Gastrocnemius medialis (tissue), 4 donors: ENCODE results near the gene ZC2HC1B. TPM values are rescaled to one million over a fixed set of nuclear protein-coding genes. Genes with fewer than 3 reads are reported as not detected.

Experiments used
- ATAC-seq, 2 donors: fragments of 150-250 bp; one replicate each; pipeline ENCODE4 v1.9.1; 2016
- DNase-seq, 2 donors: peaks; one replicate each; pipeline ENCODE4 v3.0.0-alpha.2; 2019
- H3K27ac ChIP-seq, 4 donors: fragments of 200-600 bp; sonication (generic); 1 replicate in 1 of 4; 2 replicates in 3 of 4; pipeline ENCODE4 v1.5.1; 2016 to 2018; ENCODE audit warnings: mild to moderate bottlenecking in 2 of 4, moderate library complexity in 1 of 4
- H3K27me3 ChIP-seq, 3 donors: fragments of 200-600 bp; sonication (generic) in 2 of 3; 1 replicate in 1 of 3; 2 replicates in 2 of 3; pipeline versions ENCODE4 v1.5.1 to v1.6.0; 2016 to 2019; ENCODE audit warnings: mild to moderate bottlenecking in 1 of 3, moderate library complexity in 1 of 3
- H3K36me3 ChIP-seq, 2 donors: fragments of 200-600 bp; sonication (generic) in 1 of 2; one replicate each; pipeline ENCODE4 v1.5.1; 2017 to 2018
- H3K4me1 ChIP-seq, 2 donors: fragments of 200-600 bp; sonication (generic) in 1 of 2; one replicate each; pipeline ENCODE4 v1.5.1; 2016 to 2017; ENCODE audit warnings: mild to moderate bottlenecking in 2 of 2
- H3K4me3 ChIP-seq, 4 donors: fragments of 200-600 bp; sonication (generic) in 3 of 4; 1 replicate in 1 of 4; 2 replicates in 3 of 4; pipeline ENCODE4 v1.5.1; 2016 to 2019; ENCODE audit warnings: mild to moderate bottlenecking in 2 of 4
- H3K9me3 ChIP-seq, 3 donors: fragments of 200-600 bp; sonication (generic) in 2 of 3; 1 replicate in 1 of 3; 2 replicates in 2 of 3; pipeline ENCODE4 v1.5.1; 2016 to 2019
- POLR2A ChIP-seq, 2 donors: fragments of 450-650 bp; IDR thresholded peaks; one replicate each; pipeline ENCODE4 v1.6.1; 2017; ENCODE audit warnings: antibody characterized with exemption in 2 of 2, mild to moderate bottlenecking in 2 of 2, moderate library complexity in 2 of 2
- in situ Hi-C, 4 donors: fragments of 200-750 bp; cut with MboI; loops; one replicate each; pipeline versions ENCODE4 v1.15.0 to v1.8.0; 2017; ENCODE audit warnings: low sequenced_read_pairs in 4 of 4
- intact Hi-C: fragments of 100-400 bp; cut with DNase I; formaldehyde crosslinking; loops from one replicate; pipeline ENCODE4 v1.15.1; 2023; ENCODE audit warnings: low total_unique reads
- total RNA-seq, 4 donors: library from RNA; depleted of rRNA; stranded (reverse); fragments of >200 nt; gene quantifications; one replicate each; pipeline versions ENCODE4 v1.1.0 to v1.2.3, GENCODE V29; 2016
- TF ChIP-seq, protein P1 (sequence below), 5 experiments: fragments of 450-650 bp in 3 of 5; fragments of 200-600 bp in 2 of 5; sonication (generic) in 2 of 5; IDR thresholded peaks in 4 of 5; conservative IDR thresholded peaks in 1 of 5; 1 replicate in 4 of 5; 2 replicates in 1 of 5; pipeline ENCODE4 v1.5.1; 2016 to 2019; ENCODE audit warnings: antibody characterized with exemption in 5 of 5, mild to moderate bottlenecking in 3 of 5, moderate library complexity in 3 of 5

Gene ZC2HC1B
- total RNA-seq, 4 donors from 2014 or later, result not detected

- TF ChIP-seq, protein P1, sequence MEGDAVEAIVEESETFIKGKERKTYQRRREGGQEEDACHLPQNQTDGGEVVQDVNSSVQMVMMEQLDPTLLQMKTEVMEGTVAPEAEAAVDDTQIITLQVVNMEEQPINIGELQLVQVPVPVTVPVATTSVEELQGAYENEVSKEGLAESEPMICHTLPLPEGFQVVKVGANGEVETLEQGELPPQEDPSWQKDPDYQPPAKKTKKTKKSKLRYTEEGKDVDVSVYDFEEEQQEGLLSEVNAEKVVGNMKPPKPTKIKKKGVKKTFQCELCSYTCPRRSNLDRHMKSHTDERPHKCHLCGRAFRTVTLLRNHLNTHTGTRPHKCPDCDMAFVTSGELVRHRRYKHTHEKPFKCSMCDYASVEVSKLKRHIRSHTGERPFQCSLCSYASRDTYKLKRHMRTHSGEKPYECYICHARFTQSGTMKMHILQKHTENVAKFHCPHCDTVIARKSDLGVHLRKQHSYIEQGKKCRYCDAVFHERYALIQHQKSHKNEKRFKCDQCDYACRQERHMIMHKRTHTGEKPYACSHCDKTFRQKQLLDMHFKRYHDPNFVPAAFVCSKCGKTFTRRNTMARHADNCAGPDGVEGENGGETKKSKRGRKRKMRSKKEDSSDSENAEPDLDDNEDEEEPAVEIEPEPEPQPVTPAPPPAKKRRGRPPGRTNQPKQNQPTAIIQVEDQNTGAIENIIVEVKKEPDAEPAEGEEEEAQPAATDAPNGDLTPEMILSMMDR (IDR thresholded peaks at IDR 0.05 in 4 of 5, conservative IDR thresholded peaks at IDR 0.05 in 1 of 5), result no peak
- TF ChIP-seq POLR2A (IDR thresholded peaks at IDR 0.05), result no peak
- no peak for DNase-seq
- H3K27me3 ChIP-seq, result no peaks in the 10 kb centered on the region
- no peak for ATAC-seq
- no peak overlapping the region for H3K4me3 ChIP-seq
- no peaks in the 10 kb centered on the region for H3K36me3 ChIP-seq
- no peaks in the 10 kb centered on the region for H3K9me3 ChIP-seq
- H3K27ac ChIP-seq, result no peak overlapping the region
- peaks cover 3 to 8% of the 10 kb centered on the region in 2 donors for H3K4me1 ChIP-seq
- intact Hi-C loops, result no loop called here
- in situ Hi-C loops, result no loop called here
Observed at GRCh38 chr6:143963158-143963919, 99.1 kb downstream of the ZC2HC1B start.

DNA sequence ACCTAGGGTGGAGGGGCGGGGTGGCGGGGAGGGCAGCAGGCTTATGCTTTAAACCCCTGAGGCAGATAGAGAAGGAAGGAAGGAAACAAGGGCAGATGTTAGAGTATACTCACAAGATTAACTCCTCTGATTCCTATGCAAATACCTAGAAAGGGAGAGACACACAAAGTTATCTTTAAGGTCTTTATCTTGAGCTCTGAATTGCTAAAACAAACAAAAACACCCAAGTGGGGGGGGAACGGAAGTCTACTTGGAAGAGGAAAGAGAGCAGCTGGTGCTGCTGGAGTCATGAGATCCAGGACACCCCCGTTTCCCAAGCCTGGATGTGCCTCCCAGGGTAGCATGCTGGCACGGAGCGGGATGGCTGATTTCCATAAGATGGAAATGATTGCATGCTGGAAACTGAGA, 100.4 kb downstream of the ZC2HC1B start:
- peaks cover 3 to 8% of the 10 kb centered on the region in 2 donors for H3K4me1 ChIP-seq

DNA sequence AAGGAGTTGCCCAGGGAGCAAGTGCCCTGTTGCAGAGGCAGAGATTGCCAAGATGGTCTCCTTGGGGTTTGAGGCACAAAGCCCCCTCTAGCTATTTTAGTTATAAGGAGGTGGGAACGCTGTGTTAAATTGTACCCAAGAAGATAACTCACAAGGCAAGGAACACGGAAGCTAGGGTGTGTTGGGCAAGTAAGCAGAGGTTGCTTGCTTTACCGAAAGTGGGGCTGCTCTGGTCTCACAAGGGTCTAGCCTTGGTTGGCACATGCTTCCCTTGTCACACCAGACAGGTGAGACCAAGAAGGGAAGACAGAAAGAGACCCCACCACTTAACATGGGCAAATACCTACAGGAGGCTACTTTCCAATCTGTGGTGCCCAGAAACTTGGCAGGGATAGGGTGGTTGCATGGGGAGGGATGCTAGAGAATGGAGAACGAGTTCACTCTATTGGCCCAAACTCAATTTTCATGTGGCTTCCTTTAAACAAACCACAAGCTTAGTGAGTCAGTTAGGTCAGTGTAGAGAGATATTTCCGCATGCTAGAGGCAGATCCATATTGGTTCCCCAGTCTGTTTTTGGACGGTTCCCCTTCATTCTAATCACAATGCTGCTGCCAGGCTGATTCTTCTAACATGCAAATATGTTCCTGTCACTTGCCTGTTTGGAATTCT, 101.4 kb downstream of the ZC2HC1B start:
- Histone ChIP-seq H3K9me3 (no peaks in the 10 kb centered on the region), H3K4me3 (no peak overlapping the region), H3K27me3 (no peaks in the 10 kb centered on the region), H3K4me1 (peaks cover 3 to 8% of the 10 kb centered on the region in 2 donors), H3K27ac (no peak overlapping the region), H3K36me3 (no peaks in the 10 kb centered on the region)
- TF ChIP-seq POLR2A (IDR thresholded peaks at IDR 0.05), result no peak
- TF ChIP-seq, protein P1 (IDR thresholded peaks at IDR 0.05 in 4 of 5, conservative IDR thresholded peaks at IDR 0.05 in 1 of 5), result no peak
- DNase-seq (no peak), ATAC-seq (no peak)
- intact Hi-C loops (no loop called here), in situ Hi-C loops (no loop called here)

More for the DNA sequence above, 100.4 kb downstream of the ZC2HC1B start:
- in situ Hi-C loops (no loop called here), intact Hi-C loops (no loop called here)
- peak in 1 of 2 donors; percentile 24 for DNase-seq
- Histone ChIP-seq H3K9me3 (no peaks in the 10 kb centered on the region), H3K4me3 (no peak overlapping the region), H3K36me3 (no peaks in the 10 kb centered on the region), H3K27ac (no peak overlapping the region), H3K27me3 (no peaks in the 10 kb centered on the region)
- TF ChIP-seq, protein P1 (IDR thresholded peaks at IDR 0.05 in 4 of 5, conservative IDR thresholded peaks at IDR 0.05 in 1 of 5), result no peak
- no peak for TF ChIP-seq POLR2A (IDR thresholded peaks at IDR 0.05)
- ATAC-seq, result peak in 1 of 2 donors; percentile 40

GRCh38 chr6:143966312-143966711, 102.0 kb downstream of the ZC2HC1B start:
- Histone ChIP-seq H3K27me3 (no peaks in the 10 kb centered on the region), H3K4me1 (peaks cover 3 to 8% of the 10 kb centered on the region in 2 donors), H3K36me3 (no peaks in the 10 kb centered on the region), H3K4me3 (no peak overlapping the region), H3K9me3 (no peaks in the 10 kb centered on the region), H3K27ac (no peak overlapping the region)
- ATAC-seq (no peak), DNase-seq (no peak)
- in situ Hi-C loops (no loop called here), intact Hi-C loops (no loop called here)
- TF ChIP-seq, protein P1 (IDR thresholded peaks at IDR 0.05 in 4 of 5, conservative IDR thresholded peaks at IDR 0.05 in 1 of 5), result no peak
- TF ChIP-seq POLR2A (IDR thresholded peaks at IDR 0.05), result no peak
